ENCODE measurements around the gene FBXW10B.

GRCh38 chr17:15649861-15650421 is 30.4 kb upstream of the FBXW10B start:
- TF ChIP-seq CTCF (IDR thresholded peaks at IDR 0.05) (no peak), POLR2A (IDR thresholded peaks at IDR 0.05) (no peak)

All from Peyer's patch (tissue), 4 donors.